ENCODE data around the gene RND3.

Gene RND3

GRCh38 chr2:150528861-150529801 lies 41.7 kb upstream of the RND3 start:
- TF ChIP-seq, protein P1, sequence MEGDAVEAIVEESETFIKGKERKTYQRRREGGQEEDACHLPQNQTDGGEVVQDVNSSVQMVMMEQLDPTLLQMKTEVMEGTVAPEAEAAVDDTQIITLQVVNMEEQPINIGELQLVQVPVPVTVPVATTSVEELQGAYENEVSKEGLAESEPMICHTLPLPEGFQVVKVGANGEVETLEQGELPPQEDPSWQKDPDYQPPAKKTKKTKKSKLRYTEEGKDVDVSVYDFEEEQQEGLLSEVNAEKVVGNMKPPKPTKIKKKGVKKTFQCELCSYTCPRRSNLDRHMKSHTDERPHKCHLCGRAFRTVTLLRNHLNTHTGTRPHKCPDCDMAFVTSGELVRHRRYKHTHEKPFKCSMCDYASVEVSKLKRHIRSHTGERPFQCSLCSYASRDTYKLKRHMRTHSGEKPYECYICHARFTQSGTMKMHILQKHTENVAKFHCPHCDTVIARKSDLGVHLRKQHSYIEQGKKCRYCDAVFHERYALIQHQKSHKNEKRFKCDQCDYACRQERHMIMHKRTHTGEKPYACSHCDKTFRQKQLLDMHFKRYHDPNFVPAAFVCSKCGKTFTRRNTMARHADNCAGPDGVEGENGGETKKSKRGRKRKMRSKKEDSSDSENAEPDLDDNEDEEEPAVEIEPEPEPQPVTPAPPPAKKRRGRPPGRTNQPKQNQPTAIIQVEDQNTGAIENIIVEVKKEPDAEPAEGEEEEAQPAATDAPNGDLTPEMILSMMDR (IDR thresholded peaks at IDR 0.05; ENCODE audit: low read depth, low read length): no peak
- DNase-seq (ENCODE audit: extremely low read depth, low read depth): peak; percentile 71

DNA sequence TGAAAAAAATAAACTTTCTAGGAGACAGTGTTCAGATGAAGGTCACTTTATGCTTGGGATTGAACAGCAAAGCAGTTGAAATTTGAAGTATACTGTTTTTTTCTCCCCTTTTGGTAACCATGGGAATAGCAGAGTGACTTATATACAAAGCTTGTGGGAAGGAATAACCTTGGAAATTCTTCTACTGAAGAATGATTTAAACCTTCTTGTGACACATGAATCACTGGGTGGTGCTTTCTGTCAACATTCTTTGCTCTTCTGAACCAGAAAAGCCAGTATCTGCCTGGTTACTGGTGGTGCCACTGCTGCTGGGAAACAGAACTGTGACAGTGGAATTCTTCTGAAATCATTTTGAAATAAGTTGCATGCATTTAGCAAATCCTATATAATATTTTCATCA lies 39.4 kb upstream of the RND3 start:
- DNase-seq (ENCODE audit: extremely low read depth, low read depth): peak; percentile 79
- TF ChIP-seq, protein P1 (IDR thresholded peaks at IDR 0.05; ENCODE audit: low read depth, low read length): no peak

GRCh38 chr2:150526006-150526405 lies 38.5 kb upstream of the RND3 start:
- TF ChIP-seq, protein P1 (IDR thresholded peaks at IDR 0.05; ENCODE audit: low read depth, low read length): no peak
- no peak for DNase-seq (ENCODE audit: extremely low read depth, low read depth)

- DNase-seq (ENCODE audit: extremely low read depth, low read depth): no peak
Measured at GRCh38 chr2:150522269-150522668, 34.8 kb upstream of the RND3 start.

GRCh38 chr2:150520887-150521664 lies 33.6 kb upstream of the RND3 start:
- TF ChIP-seq, protein P1 (IDR thresholded peaks at IDR 0.05; ENCODE audit: low read depth, low read length): no peak
- no peak for DNase-seq (ENCODE audit: extremely low read depth, low read depth)

More at GRCh38 chr2:150522269-150522668, 34.8 kb upstream of the RND3 start:
- TF ChIP-seq, protein P1 (IDR thresholded peaks at IDR 0.05; ENCODE audit: low read depth, low read length): no peak

GRCh38 chr2:150520033-150520432 lies 32.6 kb upstream of the RND3 start:
- TF ChIP-seq, protein P1 (IDR thresholded peaks at IDR 0.05; ENCODE audit: low read depth, low read length): no peak
- no peak for DNase-seq (ENCODE audit: extremely low read depth, low read depth)

Data from AG09319 (cell line).